ENCODE data around the gene C16orf87.

DNA sequence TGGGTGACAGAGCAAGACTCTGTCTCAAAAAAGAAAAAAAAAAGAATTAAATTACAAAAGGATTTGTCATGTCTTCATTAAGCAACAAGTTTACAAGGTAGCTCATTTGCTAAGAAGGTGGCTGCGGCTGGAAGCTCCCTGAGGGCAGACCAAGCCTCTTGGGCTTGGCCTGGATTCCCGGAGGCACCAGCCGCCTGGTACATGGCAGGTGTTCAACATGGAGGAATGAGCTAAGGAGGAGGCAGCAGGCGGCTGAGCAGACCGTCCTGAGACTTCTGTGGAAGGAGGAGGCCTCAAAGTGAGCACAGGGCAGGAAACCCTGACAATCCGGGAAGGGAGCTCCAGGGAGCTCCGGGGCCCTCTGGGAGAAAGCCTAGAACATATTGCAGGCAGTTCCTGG lies 79.6 kb downstream of the C16orf87 start:
- TF ChIP-seq, protein P1, sequence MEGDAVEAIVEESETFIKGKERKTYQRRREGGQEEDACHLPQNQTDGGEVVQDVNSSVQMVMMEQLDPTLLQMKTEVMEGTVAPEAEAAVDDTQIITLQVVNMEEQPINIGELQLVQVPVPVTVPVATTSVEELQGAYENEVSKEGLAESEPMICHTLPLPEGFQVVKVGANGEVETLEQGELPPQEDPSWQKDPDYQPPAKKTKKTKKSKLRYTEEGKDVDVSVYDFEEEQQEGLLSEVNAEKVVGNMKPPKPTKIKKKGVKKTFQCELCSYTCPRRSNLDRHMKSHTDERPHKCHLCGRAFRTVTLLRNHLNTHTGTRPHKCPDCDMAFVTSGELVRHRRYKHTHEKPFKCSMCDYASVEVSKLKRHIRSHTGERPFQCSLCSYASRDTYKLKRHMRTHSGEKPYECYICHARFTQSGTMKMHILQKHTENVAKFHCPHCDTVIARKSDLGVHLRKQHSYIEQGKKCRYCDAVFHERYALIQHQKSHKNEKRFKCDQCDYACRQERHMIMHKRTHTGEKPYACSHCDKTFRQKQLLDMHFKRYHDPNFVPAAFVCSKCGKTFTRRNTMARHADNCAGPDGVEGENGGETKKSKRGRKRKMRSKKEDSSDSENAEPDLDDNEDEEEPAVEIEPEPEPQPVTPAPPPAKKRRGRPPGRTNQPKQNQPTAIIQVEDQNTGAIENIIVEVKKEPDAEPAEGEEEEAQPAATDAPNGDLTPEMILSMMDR (IDR thresholded peaks at IDR 0.05) = no peak
- no peak for TF ChIP-seq POLR2A (IDR thresholded peaks at IDR 0.05)
